ENCODE data around the gene TATDN3.

Gene TATDN3

DNA sequence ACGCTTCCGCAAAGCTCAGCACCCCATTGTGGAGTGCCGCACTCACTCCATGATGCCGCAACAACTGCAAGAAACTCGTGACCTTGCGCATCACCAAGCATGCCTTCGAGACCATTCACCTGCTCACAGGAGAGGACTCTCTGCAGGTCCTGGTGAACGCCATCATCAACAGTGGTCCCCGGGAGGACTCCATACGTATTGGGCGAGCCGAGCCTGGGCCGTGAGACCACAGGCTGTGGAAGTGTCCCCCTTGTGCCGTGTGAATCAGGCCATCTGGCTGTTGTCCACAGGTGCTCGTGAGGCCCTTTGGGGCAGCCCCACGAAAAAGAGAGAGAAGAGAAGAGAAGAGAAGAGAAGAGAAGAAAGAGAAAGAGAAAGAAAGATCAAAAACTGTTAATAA, 32.5 kb downstream of the TATDN3 start:
- no peaks in the 10 kb centered on the region; the same call in 1 of the 2 replicates for H3K9me3 ChIP-seq (ENCODE audit: insufficient read depth, low read depth, low read length)
- no peaks in the 10 kb centered on the region for H3K36me3 ChIP-seq (ENCODE audit: insufficient read depth, low read length)
- no peaks in the 10 kb centered on the region; the same call in 1 of the 2 replicates for H3F3A ChIP-seq (ENCODE audit: low read depth)
- TF ChIP-seq CTCF (conservative IDR thresholded peaks at IDR 0.05; ENCODE audit: low read length) (no peak), EZH2phosphoT487 (IDR thresholded peaks at IDR 0.05; ENCODE audit: borderline replicate concordance) (no peak)
- H3K9me2 ChIP-seq (replicated peaks; ENCODE audit: low read depth, low read length) = no peaks in the 10 kb centered on the region
- H3K9ac ChIP-seq (ENCODE audit: low read depth, low read length, poor library complexity, severe bottlenecking) = no peak overlapping the region
- no peaks in the 10 kb centered on the region for H3K27me3 ChIP-seq (ENCODE audit: insufficient read depth, low read length, poor library complexity, severe bottlenecking)
- H3K4me1 ChIP-seq (ENCODE audit: insufficient read depth, low read length, poor library complexity, severe bottlenecking) = peaks cover 20% of the 10 kb centered on the region
- H3K4me3 ChIP-seq (ENCODE audit: low read length, poor library complexity, severe bottlenecking) = no peak overlapping the region
- no peak overlapping the region for H3K4me2 ChIP-seq (ENCODE audit: low read depth, low read length, poor library complexity, severe bottlenecking)
- no peaks in the 10 kb centered on the region for H4K20me1 ChIP-seq (ENCODE audit: insufficient read depth, low read length, poor library complexity, severe bottlenecking)
- no peak overlapping the region for H2AFZ ChIP-seq (ENCODE audit: low read length)
- H3K79me2 ChIP-seq (ENCODE audit: insufficient read depth, low read length) = no peaks in the 10 kb centered on the region

DNA sequence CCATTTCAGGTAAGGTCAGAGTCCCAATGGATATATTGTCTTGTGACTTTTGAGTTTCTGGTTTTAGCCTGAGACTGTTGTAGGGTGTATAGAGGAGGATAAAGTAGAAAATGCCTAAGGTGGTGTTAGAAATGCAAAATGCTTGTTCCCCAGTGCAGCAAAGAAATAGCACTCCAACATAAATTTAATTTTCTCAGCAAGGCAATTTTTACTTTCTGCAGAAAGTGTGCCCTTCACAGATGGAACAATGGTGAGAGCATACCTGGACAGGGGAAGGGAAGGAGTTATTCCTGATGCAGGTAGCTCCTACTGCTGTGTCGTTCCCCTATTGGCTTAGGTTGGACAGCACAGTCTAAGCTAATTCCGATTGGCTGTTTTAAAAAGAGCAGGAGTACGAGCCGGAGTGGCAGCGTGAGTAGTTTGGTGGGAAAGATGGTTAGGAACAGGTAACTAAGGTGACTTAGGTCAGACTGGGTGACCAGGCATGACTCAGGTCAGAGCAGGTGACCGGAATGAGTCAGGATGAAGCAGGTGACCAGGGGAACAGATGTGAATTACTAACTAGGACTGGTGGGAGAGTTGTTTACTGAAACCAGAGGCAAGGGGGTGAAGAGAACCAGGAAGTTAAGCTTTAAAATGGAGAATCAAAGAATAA, 34.2 kb downstream of the TATDN3 start:
- Histone ChIP-seq H3K79me2 (ENCODE audit: insufficient read depth, low read length) (no peaks in the 10 kb centered on the region), H3K9me3 (ENCODE audit: insufficient read depth, low read depth, low read length) (no peaks in the 10 kb centered on the region; the same call in 1 of the 2 replicates), H3K9me2 (replicated peaks; ENCODE audit: low read depth, low read length) (no peaks in the 10 kb centered on the region), H3K4me1 (ENCODE audit: insufficient read depth, low read length, poor library complexity, severe bottlenecking) (peaks cover 2% of the 10 kb centered on the region), H3F3A (ENCODE audit: low read depth) (no peaks in the 10 kb centered on the region), H3K36me3 (ENCODE audit: insufficient read depth, low read length) (no peaks in the 10 kb centered on the region), H3K4me2 (ENCODE audit: low read depth, low read length, poor library complexity, severe bottlenecking) (no peak overlapping the region), H2AFZ (ENCODE audit: low read length) (no peak overlapping the region), H3K9ac (ENCODE audit: low read depth, low read length, poor library complexity, severe bottlenecking) (no peak overlapping the region), H3K4me3 (ENCODE audit: low read length, poor library complexity, severe bottlenecking) (no peak overlapping the region), H3K27me3 (ENCODE audit: insufficient read depth, low read length, poor library complexity, severe bottlenecking) (no peaks in the 10 kb centered on the region), H4K20me1 (ENCODE audit: insufficient read depth, low read length, poor library complexity, severe bottlenecking) (no peaks in the 10 kb centered on the region)
- TF ChIP-seq EZH2phosphoT487 (IDR thresholded peaks at IDR 0.05; ENCODE audit: borderline replicate concordance) = no peak
- TF ChIP-seq CTCF (conservative IDR thresholded peaks at IDR 0.05; ENCODE audit: low read length) = no peak

GRCh38 chr1:212827171-212827776, 35.6 kb downstream of the TATDN3 start:
- no peak overlapping the region for H3K4me2 ChIP-seq (ENCODE audit: low read depth, low read length, poor library complexity, severe bottlenecking)
- no peak overlapping the region for H2AFZ ChIP-seq (ENCODE audit: low read length)
- no peaks in the 10 kb centered on the region for H3K4me1 ChIP-seq (ENCODE audit: insufficient read depth, low read length, poor library complexity, severe bottlenecking)
- H3K79me2 ChIP-seq (ENCODE audit: insufficient read depth, low read length) = no peaks in the 10 kb centered on the region
- no peak overlapping the region for H3K4me3 ChIP-seq (ENCODE audit: low read length, poor library complexity, severe bottlenecking)
- H4K20me1 ChIP-seq (ENCODE audit: insufficient read depth, low read length, poor library complexity, severe bottlenecking) = no peaks in the 10 kb centered on the region
- no peaks in the 10 kb centered on the region for H3F3A ChIP-seq (ENCODE audit: low read depth)
- H3K9me3 ChIP-seq (ENCODE audit: insufficient read depth, low read depth, low read length) = no peaks in the 10 kb centered on the region; the same call in 1 of the 2 replicates
- no peak overlapping the region for H3K9ac ChIP-seq (ENCODE audit: low read depth, low read length, poor library complexity, severe bottlenecking)
- no peak for TF ChIP-seq CTCF (conservative IDR thresholded peaks at IDR 0.05; ENCODE audit: low read length)
- no peak for TF ChIP-seq EZH2phosphoT487 (IDR thresholded peaks at IDR 0.05; ENCODE audit: borderline replicate concordance)
- no peaks in the 10 kb centered on the region for H3K36me3 ChIP-seq (ENCODE audit: insufficient read depth, low read length)
- no peaks in the 10 kb centered on the region for H3K9me2 ChIP-seq (replicated peaks; ENCODE audit: low read depth, low read length)
- H3K27me3 ChIP-seq (ENCODE audit: insufficient read depth, low read length, poor library complexity, severe bottlenecking) = no peaks in the 10 kb centered on the region
